AG04449 (cell line): ENCODE measurements around the gene PERCC1.

Experiments
- CTCF ChIA-PET: fragments of 350-600 bp; formaldehyde crosslinking; extraction: SDS; loops from one replicate; lab custom pipeline; 2021; ENCODE audit warnings: antibody characterized with exemption; lab: Yijun Ruan, JAX
- POLR2A ChIA-PET: fragments of 400-600, 350-600 bp; formaldehyde crosslinking; extraction: SDS; loops from one replicate; lab custom pipeline; 2020; ENCODE audit warnings: antibody characterized with exemption, inconsistent platforms; lab: Yijun Ruan, JAX
- DNase-seq: peaks from one replicate; pipeline ENCODE4 v3.0.0-alpha.2; 2010; ENCODE audit warnings: low read depth, low spot score
- H3K4me3 ChIP-seq: 2 replicates; pipeline ENCODE4 v1.5.1; 2011; ENCODE audit warnings: low read depth, mild to moderate bottlenecking, control low read depth, low read length
- CTCF ChIP-seq: IDR thresholded peaks from one replicate; pipeline ENCODE4 v1.5.1; 2011; ENCODE audit warnings: mild to moderate bottlenecking, moderate library complexity, low read length, control low read depth, inconsistent platforms; ENCODE audit not compliant: insufficient read depth; ENCODE audit errors: missing control alignments

Gene PERCC1

GRCh38 chr16:1445518-1446203 lies 14.8 kb downstream of the PERCC1 start:
- ChIA-PET CTCF (interaction anchor here (1.1 kb wide), 1 partner anchor 17 kb away, joined by 3 read pairs; no protein-coding TSS in a partner anchor), POLR2A (no interaction called here)
- no peak overlapping the region for H3K4me3 ChIP-seq
- no peak for DNase-seq
- TF ChIP-seq CTCF = no peak

- DNase-seq = no peak
- no peak overlapping the region for H3K4me3 ChIP-seq
- ChIA-PET POLR2A (interaction anchor here (0.8 kb wide), 1 partner anchor 13 kb away, joined by 3 read pairs; no protein-coding TSS in a partner anchor), CTCF (interaction anchor here (1.1 kb wide), 1 partner anchor 18 kb away, joined by 3 read pairs; no protein-coding TSS in a partner anchor)
- no peak for TF ChIP-seq CTCF
These were observed 15.6 kb downstream of the PERCC1 start for GRCh38 chr16:1446296-1447080.

GRCh38 chr16:1447965-1448364 lies 17.1 kb downstream of the PERCC1 start:
- POLR2A ChIA-PET = no interaction called here
- H3K4me3 ChIP-seq = no peak overlapping the region
- no peak for DNase-seq
- CTCF ChIA-PET = no interaction called here
- no peak for TF ChIP-seq CTCF

- H3K4me3 ChIP-seq = no peak overlapping the region
- no peak for TF ChIP-seq CTCF
- DNase-seq = no peak
- CTCF ChIA-PET = no interaction called here
- POLR2A ChIA-PET = no interaction called here
These were observed 17.7 kb downstream of the PERCC1 start for GRCh38 chr16:1448536-1449116.

- H3K4me3 ChIP-seq = no peak overlapping the region
- CTCF ChIA-PET = no interaction called here
- DNase-seq = no peak
- no peak for TF ChIP-seq CTCF
- POLR2A ChIA-PET = no interaction called here
These were observed 18.4 kb downstream of the PERCC1 start for GRCh38 chr16:1449201-1449788.
